Activated naive CD4-positive, alpha-beta T cell treated with Interleukin-2 at 50 U/mL for 16 hours (primary cell): ENCODE measurements around the gene TERT.

ENCODE experiments used
- DNase-seq: peaks from one replicate; pipeline ENCODE4 v3.0.0-alpha.2; 2020

TERT gene

DNA sequence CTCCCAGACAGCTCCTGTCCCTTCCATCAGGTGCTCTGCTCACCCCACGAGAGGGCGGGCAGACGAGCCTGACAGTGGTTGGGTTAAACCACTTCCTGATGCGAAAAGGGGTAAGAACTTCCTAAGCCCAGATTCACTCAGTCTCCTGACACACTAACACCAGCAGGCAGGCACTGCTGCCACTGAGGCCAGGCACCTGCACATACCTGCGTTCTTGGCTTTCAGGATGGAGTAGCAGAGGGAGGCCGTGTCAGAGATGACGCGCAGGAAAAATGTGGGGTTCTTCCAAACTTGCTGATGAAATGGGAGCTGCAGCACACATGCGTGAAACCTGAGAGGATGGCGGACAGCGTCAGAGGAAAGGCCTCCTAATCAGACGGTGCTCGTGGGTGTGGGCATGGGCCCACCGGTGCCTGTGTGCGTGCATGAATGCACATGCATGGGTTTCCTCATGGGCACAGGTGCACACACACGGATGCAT, 39.7 kb downstream of the TERT start:
- DNase-seq = peak; percentile 33

DNA sequence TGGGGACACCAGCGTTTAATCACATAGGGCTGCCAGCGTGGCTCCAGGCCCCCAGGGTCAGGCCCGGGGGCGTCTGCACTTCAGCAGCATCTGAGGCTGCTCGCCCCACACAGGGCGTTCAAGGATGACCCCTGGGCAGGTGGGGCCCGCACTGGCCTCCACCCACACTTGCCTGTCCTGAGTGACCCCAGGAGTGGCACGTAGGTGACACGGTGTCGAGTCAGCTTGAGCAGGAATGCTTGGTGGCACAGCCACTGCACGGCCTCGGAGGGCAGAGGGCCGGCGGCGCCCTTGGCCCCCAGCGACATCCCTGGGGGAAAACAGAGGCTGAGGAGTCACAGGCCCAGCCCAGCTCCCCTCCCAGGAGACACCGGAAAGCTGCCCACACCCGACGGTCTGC, 40.7 kb downstream of the TERT start:
- no peak for DNase-seq

DNA sequence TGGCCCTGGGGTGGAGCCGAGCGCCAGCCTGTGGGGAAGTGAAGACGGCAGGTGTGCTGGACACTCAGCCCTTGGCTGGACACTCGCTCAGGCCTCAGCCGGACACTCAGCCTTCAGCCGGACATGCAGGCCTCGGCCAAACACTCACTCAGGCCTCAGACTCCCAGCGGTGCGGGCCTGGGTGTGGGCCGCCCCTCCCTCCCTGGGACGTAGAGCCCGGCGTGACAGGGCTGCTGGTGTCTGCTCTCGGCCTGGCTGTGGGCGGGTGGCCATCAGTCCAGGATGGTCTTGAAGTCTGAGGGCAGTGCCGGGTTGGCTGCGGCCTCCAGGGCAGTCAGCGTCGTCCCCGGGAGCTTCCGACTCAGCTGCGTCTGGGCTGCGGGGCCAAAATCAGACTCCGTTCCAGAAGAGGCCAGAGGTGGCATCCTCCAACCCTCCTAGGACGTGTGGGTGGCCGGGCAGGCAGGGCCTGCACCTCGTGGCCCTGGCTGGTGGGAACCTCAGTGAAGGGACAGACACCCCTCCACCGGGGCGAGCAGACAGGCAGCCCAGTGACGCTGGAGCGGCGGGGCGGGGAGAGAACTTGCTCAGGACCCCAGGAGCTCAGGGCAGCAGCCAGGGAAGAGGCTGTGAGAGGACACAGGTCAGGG, 41.3 kb downstream of the TERT start:
- DNase-seq = no peak

DNA sequence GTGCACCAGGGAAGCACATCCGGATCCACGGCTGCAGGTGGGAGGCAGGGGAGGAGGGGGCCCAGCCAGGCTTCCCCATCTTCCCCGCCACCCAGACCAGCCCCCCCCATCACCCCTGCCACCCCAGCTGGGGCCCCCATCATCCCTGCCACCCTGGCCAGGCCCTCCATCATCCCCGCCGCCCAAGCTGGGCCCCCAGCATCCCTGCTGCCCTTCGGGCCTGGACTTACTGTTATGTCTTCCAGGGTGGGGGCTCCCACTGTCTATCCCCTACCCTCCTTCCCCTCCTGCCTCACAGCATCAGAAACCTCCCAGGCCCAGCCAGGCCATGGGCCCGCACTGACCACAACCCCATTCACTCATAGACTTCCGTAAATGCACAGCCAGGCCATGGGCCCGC, 42.2 kb downstream of the TERT start:
- no peak for DNase-seq

DNA sequence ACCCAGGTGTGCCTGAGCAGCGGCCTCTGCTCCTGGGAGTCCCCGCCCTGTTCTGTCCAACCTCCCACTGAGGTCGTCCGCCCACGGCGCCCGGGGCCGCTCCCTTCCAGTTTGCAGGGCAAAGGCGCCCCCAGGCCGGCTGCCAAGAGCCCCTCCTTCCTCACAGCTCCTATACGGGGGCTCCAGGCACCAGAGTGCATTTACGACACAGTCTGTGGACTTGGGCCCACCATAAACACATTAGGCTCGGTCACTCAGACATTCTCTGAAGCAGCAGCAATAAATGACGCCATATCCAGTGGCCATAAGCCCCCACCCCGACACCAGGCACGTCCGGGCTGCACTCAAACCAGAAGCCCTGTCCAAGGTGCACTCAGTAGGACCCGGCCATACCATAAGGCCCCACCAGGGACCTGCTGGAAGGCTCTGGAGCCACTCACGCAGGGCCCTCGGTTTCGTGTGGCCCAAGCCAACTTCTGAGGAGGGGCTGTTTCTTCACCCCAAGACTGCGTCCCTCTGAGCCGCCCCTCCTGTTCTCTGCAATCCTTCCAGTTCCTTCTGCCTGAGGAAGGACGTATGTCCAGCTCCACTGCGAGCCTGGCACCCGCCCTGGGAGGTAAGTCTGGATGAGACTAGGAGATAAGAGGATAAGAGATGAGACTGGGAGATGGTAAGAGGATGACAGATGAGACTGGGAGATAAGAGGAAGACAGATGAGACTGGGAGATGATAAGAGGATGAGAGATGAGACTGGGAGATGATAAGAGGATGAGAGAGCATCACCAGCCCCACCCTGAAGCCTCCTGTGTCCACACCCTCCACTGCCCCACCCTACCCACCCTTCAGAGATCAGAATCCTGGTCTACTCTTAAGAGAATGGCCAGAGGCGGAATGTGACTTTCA, 42.9 kb downstream of the TERT start:
- DNase-seq = no peak

- no peak for DNase-seq
Observed at GRCh38 chr5:1249366-1250280, 45.2 kb downstream of the TERT start.

GRCh38 chr5:1247811-1248210, 47.1 kb downstream of the TERT start:
- no peak for DNase-seq

DNA sequence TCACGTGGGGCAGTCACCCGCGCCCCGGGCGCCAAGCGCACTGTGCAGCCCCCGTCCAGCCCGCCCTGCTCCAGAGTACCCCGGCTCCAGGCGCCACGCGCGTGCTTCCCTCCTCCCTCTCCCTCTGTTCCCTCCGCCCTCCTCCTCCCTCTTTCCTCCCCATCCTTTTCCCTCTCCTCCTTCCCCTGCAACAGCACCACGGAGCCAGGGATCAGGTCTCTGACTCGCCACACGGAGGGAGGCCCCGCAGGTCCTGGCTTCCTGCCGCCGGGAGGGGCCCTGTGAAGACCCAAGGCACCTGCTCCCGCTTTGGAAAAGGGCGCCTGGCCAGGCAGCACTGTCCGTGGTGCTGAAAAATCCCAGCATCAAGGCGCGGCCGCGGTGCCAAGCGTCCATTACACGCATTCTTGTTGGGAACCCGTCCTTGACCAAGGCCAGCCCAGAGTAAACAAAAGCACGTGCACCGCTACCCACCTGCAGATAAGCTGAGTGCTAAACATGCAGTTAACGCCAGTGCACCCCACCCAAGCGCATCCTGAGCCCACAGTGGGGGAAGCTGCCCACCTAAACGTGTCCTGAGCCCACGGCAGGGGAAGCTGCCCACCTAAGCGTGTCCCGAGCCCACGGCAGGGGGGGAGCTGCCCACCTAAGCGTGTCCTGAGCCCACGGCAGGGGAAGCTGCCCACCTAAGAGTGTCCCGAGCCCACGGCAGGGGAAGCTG, 48.0 kb downstream of the TERT start:
- DNase-seq = no peak

DNA sequence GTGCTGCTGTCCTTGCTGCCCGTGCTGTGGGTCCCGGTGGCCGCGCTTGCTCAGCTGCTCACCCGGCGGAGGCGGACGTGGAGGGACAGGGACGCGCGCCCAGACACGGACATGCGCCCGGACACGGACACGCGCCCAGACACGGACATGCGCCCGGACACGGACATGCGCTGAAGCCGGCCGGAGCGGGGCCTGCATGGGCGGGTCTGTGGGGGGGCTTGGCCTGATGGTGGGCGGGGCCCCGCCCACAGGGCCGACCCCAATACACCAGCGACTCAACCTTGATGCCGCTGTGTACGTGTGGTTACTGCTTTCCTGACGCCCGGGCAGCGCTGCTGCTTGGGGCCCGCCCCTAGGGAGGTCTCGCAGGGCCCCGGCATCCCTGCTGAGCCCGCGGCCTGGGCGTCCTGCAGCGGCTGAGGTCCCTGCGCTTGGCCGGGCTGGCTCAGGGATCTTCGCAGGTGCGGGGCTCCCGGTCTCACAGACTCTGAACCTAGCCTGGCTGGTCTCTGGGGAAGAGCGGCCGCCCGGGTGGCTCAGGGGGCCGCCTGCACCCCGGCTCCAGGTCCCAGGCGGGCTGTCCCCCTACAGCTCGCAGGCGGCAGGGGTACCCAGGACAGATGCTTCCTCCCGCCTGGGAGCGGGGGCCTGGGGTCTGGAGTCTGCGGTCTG, 48.8 kb downstream of the TERT start:
- DNase-seq = no peak

DNA sequence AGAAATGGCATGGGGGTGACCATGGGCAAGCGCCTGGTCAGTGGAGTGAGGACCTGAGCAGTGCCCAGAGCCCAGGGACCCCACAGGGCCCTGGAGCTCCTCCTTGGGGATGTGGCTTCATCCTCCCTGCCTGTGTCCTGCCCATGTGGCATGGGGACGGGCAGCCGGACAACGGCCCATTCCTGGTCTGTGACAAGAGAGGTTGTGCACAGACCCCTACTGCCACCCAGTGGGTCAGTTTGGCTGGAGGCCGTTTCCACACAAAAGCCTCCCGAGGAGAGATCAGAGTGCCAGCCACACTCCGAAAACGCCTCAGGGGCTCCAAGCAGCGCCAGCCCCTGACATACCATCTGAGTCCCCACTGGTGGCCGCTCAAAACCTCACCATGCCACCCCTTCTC, 49.9 kb downstream of the TERT start:
- DNase-seq = no peak

- DNase-seq = no peak
Observed at GRCh38 chr5:1244255-1244654, 50.6 kb downstream of the TERT start.

DNA sequence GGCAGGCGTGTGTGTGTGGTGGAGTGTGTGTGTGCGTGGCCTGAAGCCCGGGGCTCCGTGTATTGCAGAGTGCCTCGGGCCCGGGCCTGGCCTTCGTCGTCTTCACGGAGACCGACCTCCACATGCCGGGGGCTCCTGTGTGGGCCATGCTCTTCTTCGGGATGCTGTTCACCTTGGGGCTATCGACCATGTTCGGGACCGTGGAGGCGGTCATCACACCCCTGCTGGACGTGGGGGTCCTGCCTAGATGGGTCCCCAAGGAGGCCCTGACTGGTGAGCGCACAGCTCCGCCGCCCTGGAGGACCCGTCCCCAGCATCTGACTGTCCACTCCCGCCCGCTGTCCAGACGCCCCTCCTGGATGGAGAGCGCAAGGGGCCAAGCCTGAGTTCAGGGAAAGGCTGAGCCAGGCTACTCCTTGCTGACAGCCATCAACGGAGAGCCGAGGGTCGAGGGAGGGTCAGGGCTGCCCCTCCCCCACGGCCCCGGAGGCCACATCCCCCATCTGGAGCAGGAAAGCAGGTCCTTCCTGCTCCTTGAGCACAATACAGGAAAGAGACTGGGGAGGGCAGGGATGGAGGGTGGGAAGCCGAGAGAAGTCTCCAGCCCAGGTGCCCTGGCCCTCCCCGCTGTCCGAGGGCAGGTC, 51.3 kb downstream of the TERT start:
- DNase-seq = no peak

DNA sequence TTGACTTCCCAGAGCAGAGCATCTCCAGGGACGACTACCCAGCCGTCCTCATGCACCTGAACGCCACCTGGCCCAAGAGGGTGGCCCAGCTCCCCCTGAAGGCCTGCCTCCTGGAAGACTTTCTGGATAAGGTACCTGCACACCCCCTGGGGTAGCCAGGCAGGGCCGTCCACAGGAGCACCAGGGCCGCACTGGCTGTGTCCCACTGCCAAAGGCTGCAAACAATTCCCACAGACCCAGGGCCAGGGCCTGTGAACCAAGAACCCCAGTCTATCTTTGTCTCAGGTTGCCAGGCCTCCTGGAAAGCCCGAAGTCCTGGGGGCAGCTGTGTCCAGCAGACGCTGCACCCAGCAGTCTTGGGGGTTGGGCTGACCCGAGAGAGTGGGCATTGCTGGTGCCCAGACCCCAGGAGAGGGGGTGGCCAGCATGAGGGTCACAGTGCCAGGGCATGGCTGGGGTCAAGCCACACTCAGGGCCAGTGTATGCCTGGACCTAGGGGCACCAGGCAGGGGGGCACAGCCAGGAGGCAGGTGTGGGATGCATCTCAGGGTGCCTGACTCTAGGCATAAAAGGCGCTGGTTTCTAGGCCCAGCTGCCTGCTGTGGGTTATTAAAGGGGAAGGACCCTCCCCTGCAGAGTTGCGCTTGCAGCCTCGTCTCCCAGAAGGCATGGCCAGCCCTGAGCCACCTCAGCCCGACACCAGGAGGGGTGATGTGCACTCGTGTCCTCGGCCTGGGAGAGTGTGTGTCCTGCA, 52.0 kb downstream of the TERT start:
- no peak for DNase-seq

DNA sequence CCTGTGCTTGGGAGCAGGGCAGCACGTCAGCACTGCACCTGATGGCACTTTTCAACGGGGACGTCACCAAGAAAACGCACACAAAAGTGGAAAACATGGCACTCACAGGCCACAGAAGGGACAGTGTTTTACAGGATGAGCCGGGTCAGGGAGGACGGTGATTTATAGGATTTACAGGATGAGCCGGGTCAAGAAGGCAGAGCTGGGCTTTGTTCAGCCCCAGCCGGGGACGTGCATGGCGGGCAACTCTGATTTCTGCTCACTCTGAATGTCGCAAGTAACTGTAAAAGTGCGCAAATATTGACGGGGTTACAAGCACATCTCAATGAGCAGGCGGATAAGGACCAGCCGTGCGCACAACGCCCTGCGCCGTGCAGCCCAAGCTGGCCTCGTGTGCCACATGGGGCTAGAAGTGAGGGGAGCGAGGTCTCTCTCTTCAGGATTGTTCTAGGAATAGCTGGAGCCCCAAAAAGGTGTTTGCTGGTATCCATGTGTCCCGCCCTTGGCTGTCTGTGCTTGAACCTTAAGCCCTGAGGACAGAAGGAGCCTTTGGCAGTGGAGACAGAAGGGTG, 53.3 kb downstream of the TERT start:
- DNase-seq = no peak

- DNase-seq = no peak
Observed at GRCh38 chr5:1240496-1241260, 54.2 kb downstream of the TERT start.

GRCh38 chr5:1239505-1240251, 55.2 kb downstream of the TERT start:
- DNase-seq = no peak

- DNase-seq = no peak
Observed at GRCh38 chr5:1235838-1236237, 59.0 kb downstream of the TERT start.

DNA sequence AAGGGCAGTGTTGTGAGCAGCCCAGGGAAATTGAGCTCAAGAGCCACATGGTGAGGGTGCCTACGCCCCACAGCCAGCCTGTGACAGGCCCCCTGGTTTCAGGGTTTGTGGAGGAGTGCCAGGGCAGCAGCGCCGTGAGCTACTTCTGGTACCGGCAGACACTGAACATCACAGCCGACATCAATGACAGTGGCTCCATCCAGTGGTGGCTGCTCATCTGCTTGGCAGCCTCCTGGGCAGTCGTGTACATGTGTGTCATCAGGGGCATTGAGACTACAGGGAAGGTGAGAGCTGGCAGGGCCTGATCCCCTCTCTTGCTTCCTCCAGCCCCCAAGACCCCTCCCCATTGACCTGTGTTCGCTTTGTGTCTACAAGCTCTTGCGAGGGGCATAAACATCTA, 59.5 kb downstream of the TERT start:
- no peak for DNase-seq

DNA sequence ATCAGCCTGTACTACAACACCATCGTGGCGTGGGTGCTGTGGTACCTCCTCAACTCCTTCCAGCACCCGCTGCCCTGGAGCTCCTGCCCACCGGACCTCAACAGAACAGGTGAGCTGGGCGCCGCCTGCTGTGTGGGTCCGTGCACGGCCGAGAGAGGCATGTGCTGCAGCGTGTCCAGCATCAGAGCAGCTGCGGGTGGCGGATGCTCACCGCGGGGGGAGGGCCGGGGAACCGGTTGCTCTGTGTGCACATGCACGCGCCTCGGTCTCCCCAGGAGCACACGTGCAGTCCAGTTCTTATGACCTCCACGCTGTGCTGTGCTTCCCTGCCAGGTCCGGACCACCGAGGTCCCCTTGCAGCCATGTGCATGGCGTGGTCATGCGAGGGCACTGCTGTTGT, 62.1 kb downstream of the TERT start:
- DNase-seq = no peak
